ENCODE data around the gene ERG. TPM values are rescaled to one million over a fixed set of nuclear protein-coding genes. Genes with fewer than 3 reads are reported as not detected.

Gene ERG, protein sequence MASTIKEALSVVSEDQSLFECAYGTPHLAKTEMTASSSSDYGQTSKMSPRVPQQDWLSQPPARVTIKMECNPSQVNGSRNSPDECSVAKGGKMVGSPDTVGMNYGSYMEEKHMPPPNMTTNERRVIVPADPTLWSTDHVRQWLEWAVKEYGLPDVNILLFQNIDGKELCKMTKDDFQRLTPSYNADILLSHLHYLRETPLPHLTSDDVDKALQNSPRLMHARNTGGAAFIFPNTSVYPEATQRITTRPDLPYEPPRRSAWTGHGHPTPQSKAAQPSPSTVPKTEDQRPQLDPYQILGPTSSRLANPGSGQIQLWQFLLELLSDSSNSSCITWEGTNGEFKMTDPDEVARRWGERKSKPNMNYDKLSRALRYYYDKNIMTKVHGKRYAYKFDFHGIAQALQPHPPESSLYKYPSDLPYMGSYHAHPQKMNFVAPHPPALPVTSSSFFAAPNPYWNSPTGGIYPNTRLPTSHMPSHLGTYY
- under 0.01 and 0.39 TPM in 2 replicates for total RNA-seq

DNA sequence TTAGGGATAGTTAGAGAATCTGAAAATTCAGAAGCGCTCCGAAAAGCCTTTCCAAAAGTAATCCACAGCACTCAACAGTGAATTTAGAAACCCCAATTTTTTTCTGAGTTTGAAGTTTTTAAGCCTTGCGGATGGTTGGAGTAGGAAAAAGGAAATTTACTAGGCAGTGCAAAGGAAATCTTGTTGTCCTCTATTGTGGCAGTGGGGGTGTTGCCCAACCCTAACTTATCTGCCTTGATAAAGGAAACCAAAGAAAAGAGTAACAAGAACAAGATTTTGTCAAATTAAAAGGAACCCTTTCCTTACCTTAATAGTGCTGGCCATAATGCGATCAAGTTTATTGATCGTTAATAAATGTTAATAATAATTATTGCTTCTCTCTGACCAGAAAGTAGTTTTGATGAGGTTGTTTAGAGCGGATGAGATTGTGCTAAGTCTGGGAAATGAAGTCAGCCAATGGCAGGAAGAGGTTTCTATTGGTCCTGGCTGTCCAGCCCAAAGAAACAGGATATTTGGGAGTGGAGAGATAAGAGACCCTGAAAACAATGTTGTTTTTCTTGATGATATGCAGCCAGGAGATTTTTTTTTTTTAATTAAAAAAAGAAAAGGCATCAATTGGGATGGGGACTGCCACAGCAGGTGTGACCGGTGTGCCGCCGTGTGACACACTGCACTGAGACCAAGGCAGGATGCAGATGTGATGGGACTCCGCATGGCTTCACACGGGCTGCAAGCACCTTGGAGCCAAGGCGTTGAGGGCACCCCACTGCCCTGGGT lies at the start of gene ERG:
ERG (minus strand) TSS at position 421 of the 777 bp plus-strand sequence; CDS start at position 324, 97 bp downstream.

Small RNA genes lying within 50 kb of the gene (small RNA-seq; reads per million reads assigned to genes)
- gene SNRPGP13, result not detected

Other genes with a start within 250 kb of the ERG start
- 16.6 and 24.3 TPM in 2 replicates for gene KCNJ15, start 241.5 kb downstream of the ERG start, total RNA-seq

Data from subcutaneous preadipocyte (primary cell).